K562 (cell line): ENCODE measurements around the gene LRRC41. TPM values are rescaled to one million over a fixed set of nuclear protein-coding genes. Genes with fewer than 3 reads are reported as not detected.

Experiments
- DLX4 ChIP-seq: fragments of 250-450 bp; sonication (Bioruptor Pico); IDR thresholded peaks from 2 replicates; pipeline ENCODE4 v1.6.1; 2021; ENCODE audit warnings: mild to moderate bottlenecking
- E2F3 ChIP-seq: fragments of 250-450 bp; sonication (Bioruptor Pico); IDR thresholded peaks from 2 replicates; pipeline ENCODE4 v1.4.0; 2020; ENCODE audit warnings: mild to moderate bottlenecking
- EGR1 ChIP-seq: fragments of 450-650 bp; conservative IDR thresholded peaks from 2 replicates; pipeline ENCODE4 v1.6.1; 2017; ENCODE audit warnings: mild to moderate bottlenecking
- FOXM1 ChIP-seq, 2 experiments: fragments of 450-650 bp in 1 of 2; sonication (generic) in 1 of 2; formaldehyde crosslinking in 1 of 2; IDR thresholded peaks; 2 replicates each; pipeline versions ENCODE4 v1.6.1 to v1.9.0; 2017 to 2022; ENCODE audit warnings: low read depth in 2 of 2, mild to moderate bottlenecking in 2 of 2, missing genetic modification reagents in 1 of 2, moderate library complexity in 1 of 2
- JUNB ChIP-seq: fragments of 450-650 bp; formaldehyde crosslinking; conservative IDR thresholded peaks from 2 replicates; pipeline ENCODE4 v1.4.0; 2020; ENCODE audit warnings: mild to moderate bottlenecking
- JUND ChIP-seq, 2 experiments: IDR thresholded peaks; 2 replicates in 1 of 2; 3 replicates in 1 of 2; pipeline ENCODE4 v1.6.1; 2011; ENCODE audit warnings: borderline replicate concordance in 2 of 2, low read depth in 2 of 2, low read length in 2 of 2, improper control_type of control experiment in 1 of 2, missing biosample characterization in 1 of 2, missing genetic modification characterization in 1 of 2, missing genetic modification reagents in 1 of 2
- MYC ChIP-seq, 2 experiments: fragments of 250-450 bp in 1 of 2; sonication (Bioruptor Pico) in 1 of 2; IDR thresholded peaks; 2 replicates each; pipeline versions ENCODE4 v1.5.1 to v1.6.1; 2012 to 2021; ENCODE audit warnings: low read depth in 2 of 2, borderline replicate concordance in 1 of 2, improper control_type of control experiment in 1 of 2, low read length in 1 of 2, mild to moderate bottlenecking in 1 of 2, moderate library complexity in 1 of 2
- MYNN ChIP-seq, 2 experiments: sonication (generic); formaldehyde crosslinking in 1 of 2; IDR thresholded peaks; 2 replicates each; pipeline versions ENCODE4 v1.5.0 to v1.6.1; 2016 to 2020; ENCODE audit warnings: antibody characterized with exemption in 1 of 2, missing genetic modification reagents in 1 of 2
- POLR2H ChIP-seq: IDR thresholded peaks from 2 replicates; pipeline ENCODE4 v1.6.1; 2016; ENCODE audit warnings: missing genetic modification characterization, low read depth, mild to moderate bottlenecking, control low read depth, missing compliant biosample characterization, moderate library complexity
- RBFOX2 ChIP-seq: fragments of 200-400 bp; formaldehyde crosslinking; IDR thresholded peaks from 2 replicates; pipeline ENCODE4 v1.6.1; 2017; ENCODE audit warnings: low read depth, mild to moderate bottlenecking, low read length, moderate library complexity
- RNF2 ChIP-seq: sonication (generic); IDR thresholded peaks from 2 replicates; pipeline ENCODE4 v1.6.1; 2016
- TBP ChIP-seq: optimal IDR thresholded peaks from 2 replicates; pipeline ENCODE3; 2011; ENCODE audit warnings: low read depth, low read length, improper control_type of control experiment
- TOE1 ChIP-seq, 2 experiments: fragments of 450-650 bp in 1 of 2; sonication (generic) in 1 of 2; formaldehyde crosslinking in 1 of 2; IDR thresholded peaks; 2 replicates each; pipeline versions ENCODE4 v1.7.1 to v1.8.0; 2016 to 2022; ENCODE audit warnings: borderline replicate concordance in 2 of 2, mild to moderate bottlenecking in 2 of 2, antibody characterized with exemption in 1 of 2, inconsistent platforms in 1 of 2, low read depth in 1 of 2, missing genetic modification reagents in 1 of 2, moderate library complexity in 1 of 2
- U2AF1 ChIP-seq: fragments of 200-400 bp; formaldehyde crosslinking; optimal IDR thresholded peaks from 2 replicates; pipeline ENCODE3; 2017; ENCODE audit warnings: mild to moderate bottlenecking, low read depth, low read length, moderate library complexity
- ZEB2 ChIP-seq: fragments of 450-650 bp; IDR thresholded peaks from 2 replicates; pipeline ENCODE4 v1.6.1; 2016
- ZNF146 ChIP-seq: IDR thresholded peaks from one replicate; pipeline ENCODE4 v1.6.1; 2018; ENCODE audit warnings: missing compliant biosample characterization; ENCODE audit not compliant: unreplicated experiment
- ZNF253 ChIP-seq: fragments of 250-450 bp; sonication (Bioruptor Pico); conservative IDR thresholded peaks from 2 replicates; pipeline ENCODE4 v1.6.1; 2021; ENCODE audit warnings: mild to moderate bottlenecking
- ZNF584 ChIP-seq: fragments of 200-800 bp; sonication (Bioruptor generic); IDR thresholded peaks from 2 replicates; pipeline ENCODE4 v1.6.1; 2016; ENCODE audit warnings: low read depth, mild to moderate bottlenecking, missing genetic modification characterization, missing compliant biosample characterization
- ZNF589 ChIP-seq: fragments of 200-800 bp; sonication (Bioruptor generic); IDR thresholded peaks from 2 replicates; pipeline ENCODE4 v1.6.1; 2016; ENCODE audit warnings: low read depth, missing genetic modification characterization, missing compliant biosample characterization
- polyA plus RNA-seq, 8 experiments: library from polyadenylated mRNA; depleted of rRNA in 4 of 8; stranded (reverse) in 5 of 8; unstranded in 3 of 8; fragments of >200 nt; fragmentation: Nextera tagmentation in 2 of 8; fragmentation: Illumina TruSeq in 1 of 8; extraction: Ambion mirVana in 2 of 8; extraction: Trizol in 1 of 8; gene quantifications; 2 replicates each; pipeline versions ENCODE4 v1.2.1 to v1.2.3, GENCODE V29; 2011 to 2014; ENCODE audit warnings: inconsistent platforms in 1 of 8, missing spikeins in 1 of 8
- total RNA-seq, 7 experiments: library from RNA; depleted of rRNA in 6 of 7; stranded (reverse); fragments of >200 nt in 6 of 7; fragmentation: Illumina TruSeq in 2 of 7; extraction: Trizol in 2 of 7; gene quantifications; 2 replicates each; pipeline versions ENCODE4 v1.2.1 to v1.2.3, GENCODE V29; 2011 to 2021; ENCODE audit warnings: low replicate concordance in 1 of 7
- TF ChIP-seq, protein P1 (sequence below): fragments of 200-800 bp; sonication (Bioruptor generic); IDR thresholded peaks from 2 replicates; pipeline ENCODE4 v1.6.1; 2017; ENCODE audit warnings: missing genetic modification characterization, missing compliant biosample characterization
- TF ChIP-seq, protein P2 (sequence below): sonication (generic); formaldehyde crosslinking; IDR thresholded peaks from 2 replicates; pipeline ENCODE4 v1.9.0; 2022; ENCODE audit warnings: mild to moderate bottlenecking, missing genetic modification reagents

The LRRC41 gene
- total and polyA plus RNA-seq, 9 of the 15 experiments (the other 6 are each of a cell fraction or from before 2014, with no cell fraction given): 10.5 to 64.7 (median 44.2) TPM

DNA sequence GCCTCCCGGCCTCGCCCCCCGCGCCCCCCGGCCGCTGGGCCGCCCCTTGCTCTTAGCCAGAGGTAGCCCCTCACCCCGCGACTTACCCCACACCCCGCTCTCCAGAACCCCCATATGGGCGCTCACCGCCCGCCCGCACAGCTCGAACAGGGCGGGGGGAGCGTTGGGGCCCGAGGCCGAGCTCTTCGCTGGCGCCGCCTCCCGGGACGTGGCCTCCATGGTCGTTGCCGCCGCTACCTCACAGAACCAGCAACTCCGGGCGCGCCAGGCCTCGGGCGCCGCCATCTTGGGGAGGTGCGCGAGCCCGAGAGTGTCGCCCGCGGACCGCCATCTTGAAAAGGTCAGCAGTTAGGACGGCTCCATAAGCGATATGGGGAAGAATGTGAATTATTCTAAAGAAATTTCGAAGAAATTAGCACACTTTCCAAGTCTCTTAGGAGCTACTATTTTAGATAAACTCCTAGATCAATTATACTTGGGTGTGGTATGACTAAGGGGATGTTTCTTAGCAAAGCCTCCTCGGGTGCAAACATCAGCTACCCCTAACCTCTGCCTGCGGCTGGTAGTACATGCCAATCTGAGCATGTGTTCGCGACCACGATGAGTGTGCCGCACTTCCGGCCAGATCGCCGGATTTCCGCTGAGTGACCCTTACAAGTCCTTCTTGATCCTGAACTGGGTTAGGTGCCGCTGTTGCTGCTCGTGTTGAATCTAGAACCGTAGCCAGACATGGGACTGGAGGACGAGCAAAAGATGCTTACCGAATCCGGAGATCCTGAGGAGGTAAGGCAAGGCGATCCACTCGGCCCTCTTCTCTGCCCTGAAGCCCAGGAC lies at the start of gene LRRC41, which contains the start of gene UQCRH (continued):
- TF ChIP-seq, protein P1, sequence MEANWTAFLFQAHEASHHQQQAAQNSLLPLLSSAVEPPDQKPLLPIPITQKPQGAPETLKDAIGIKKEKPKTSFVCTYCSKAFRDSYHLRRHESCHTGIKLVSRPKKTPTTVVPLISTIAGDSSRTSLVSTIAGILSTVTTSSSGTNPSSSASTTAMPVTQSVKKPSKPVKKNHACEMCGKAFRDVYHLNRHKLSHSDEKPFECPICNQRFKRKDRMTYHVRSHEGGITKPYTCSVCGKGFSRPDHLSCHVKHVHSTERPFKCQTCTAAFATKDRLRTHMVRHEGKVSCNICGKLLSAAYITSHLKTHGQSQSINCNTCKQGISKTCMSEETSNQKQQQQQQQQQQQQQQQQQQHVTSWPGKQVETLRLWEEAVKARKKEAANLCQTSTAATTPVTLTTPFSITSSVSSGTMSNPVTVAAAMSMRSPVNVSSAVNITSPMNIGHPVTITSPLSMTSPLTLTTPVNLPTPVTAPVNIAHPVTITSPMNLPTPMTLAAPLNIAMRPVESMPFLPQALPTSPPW (CRISPR knock-in tag): peak; percentile 99
- TF ChIP-seq, protein P2, sequence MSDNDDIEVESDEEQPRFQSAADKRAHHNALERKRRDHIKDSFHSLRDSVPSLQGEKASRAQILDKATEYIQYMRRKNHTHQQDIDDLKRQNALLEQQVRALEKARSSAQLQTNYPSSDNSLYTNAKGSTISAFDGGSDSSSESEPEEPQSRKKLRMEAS: peak; percentile 86
- TF ChIP-seq ZNF584 (CRISPR knock-in tag) (0 out of 2 replicates have a peak, but pooled peaks have one; percentile 22), MYNN (IDR thresholded peaks at IDR 0.05) (0 out of 2 replicates have a peak, but pooled peaks have one; percentile 18), MYNN (CRISPR knock-in tag; IDR thresholded peaks at IDR 0.05) (no peak), TOE1 (IDR thresholded peaks at IDR 0.05; ENCODE audit: borderline replicate concordance) (peak; percentile 99), TOE1 (CRISPR knock-in tag; IDR thresholded peaks at IDR 0.05; ENCODE audit: borderline replicate concordance, low read depth) (no peak), E2F3 (CRISPR knock-in tag) (peak; percentile 62), MYC (IDR thresholded peaks at IDR 0.05; ENCODE audit: low read depth, low read length) (peak; percentile 97), MYC (CRISPR knock-in tag; IDR thresholded peaks at IDR 0.05; ENCODE audit: borderline replicate concordance, low read depth) (peak; percentile 99), U2AF1 (peak; percentile 34), JUND (IDR thresholded peaks at IDR 0.05; ENCODE audit: borderline replicate concordance, low read depth, low read length) (peak; percentile 97), JUND (tag; IDR thresholded peaks at IDR 0.05; ENCODE audit: borderline replicate concordance, low read depth, low read length) (peak; percentile 85; the same call in 2 of the 3 replicates), RBFOX2 (peak; percentile 92), DLX4 (no peak), POLR2H (tag) (peak; percentile 93), TBP (peak; percentile 91), EGR1 (peak; percentile 30; the same call in 1 of the 2 replicates), RNF2 (no peak; the same call in 1 of the 2 replicates), ZNF589 (CRISPR knock-in tag) (peak; percentile 96), ZNF253 (CRISPR knock-in tag) (no peak), ZEB2 (0 out of 2 replicates have a peak, but pooled peaks have one; percentile 14), FOXM1 (IDR thresholded peaks at IDR 0.05; ENCODE audit: low read depth) (peak; percentile 87), FOXM1 (CRISPR knock-in tag; IDR thresholded peaks at IDR 0.05; ENCODE audit: low read depth) (no peak), JUNB (no peak), ZNF146 (CRISPR knock-in tag) (no peak)
